ENCODE data around the gene INPP5A.
"Not testable (repeated sequence)": the region's sequence is repeated elsewhere in the genome, so short reads cannot be mapped to it uniquely, and the experiment has no call there.

INPP5A gene

GRCh38 chr10:132675031-132675740, 137.6 kb downstream of the INPP5A start:
- no peaks in the 10 kb centered on the region for H3K27me3 ChIP-seq (replicated peaks; ENCODE audit: control insufficient read depth, insufficient read depth, low read length)
- peaks cover 3% of the 10 kb centered on the region for H3K36me3 ChIP-seq (ENCODE audit: control insufficient read depth, insufficient read depth, low read length, severe bottlenecking)
- H3K9ac ChIP-seq (ENCODE audit: low read length) = no peak overlapping the region
- H3K9me3 ChIP-seq (ENCODE audit: control insufficient read depth, low read length) = no peaks in the 10 kb centered on the region
- H3K4me3 ChIP-seq (ENCODE audit: low read length) = no peak overlapping the region
- no peak for DNase-seq (ENCODE audit: low read depth)
- H3K4me1 ChIP-seq (ENCODE audit: control insufficient read depth, insufficient read depth, low read length) = no peaks in the 10 kb centered on the region

GRCh38 chr10:132676193-132676891, 138.8 kb downstream of the INPP5A start:
- H3K27me3 ChIP-seq (replicated peaks; ENCODE audit: control insufficient read depth, insufficient read depth, low read length) = no peaks in the 10 kb centered on the region
- no peaks in the 10 kb centered on the region for H3K9me3 ChIP-seq (ENCODE audit: control insufficient read depth, low read length)
- no peak for DNase-seq (ENCODE audit: low read depth)
- H3K4me1 ChIP-seq (ENCODE audit: control insufficient read depth, insufficient read depth, low read length) = no peaks in the 10 kb centered on the region
- peaks cover 3% of the 10 kb centered on the region for H3K36me3 ChIP-seq (ENCODE audit: control insufficient read depth, insufficient read depth, low read length, severe bottlenecking)
- no peak overlapping the region for H3K4me3 ChIP-seq (ENCODE audit: low read length)
- no peak overlapping the region for H3K9ac ChIP-seq (ENCODE audit: low read length)

DNA sequence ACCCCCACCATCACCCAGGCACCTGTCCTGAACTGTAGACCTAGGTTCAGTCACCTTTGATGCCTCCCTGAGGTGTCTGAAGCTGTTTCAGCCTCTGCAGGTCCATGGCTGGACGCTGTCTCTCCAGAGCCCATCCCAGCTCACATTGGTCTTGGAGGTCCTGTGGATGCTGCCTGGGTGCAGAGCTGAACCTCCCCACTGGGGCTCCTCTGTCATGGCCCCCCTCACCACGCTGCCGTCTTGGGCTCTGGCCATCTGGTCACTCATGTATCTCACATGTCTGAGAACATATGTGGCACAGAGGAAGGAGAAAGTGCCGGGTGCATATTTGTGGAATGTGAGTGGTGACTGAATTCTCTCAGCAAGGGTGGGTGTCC, 139.5 kb downstream of the INPP5A start:
- no peaks in the 10 kb centered on the region for H3K4me1 ChIP-seq (ENCODE audit: control insufficient read depth, insufficient read depth, low read length)
- DNase-seq (ENCODE audit: low read depth) = no peak
- H3K27me3 ChIP-seq (replicated peaks; ENCODE audit: control insufficient read depth, insufficient read depth, low read length) = no peaks in the 10 kb centered on the region
- H3K4me3 ChIP-seq (ENCODE audit: low read length) = no peak overlapping the region
- H3K9ac ChIP-seq (ENCODE audit: low read length) = no peak overlapping the region
- no peaks in the 10 kb centered on the region for H3K36me3 ChIP-seq (ENCODE audit: control insufficient read depth, insufficient read depth, low read length, severe bottlenecking)
- no peaks in the 10 kb centered on the region for H3K9me3 ChIP-seq (ENCODE audit: control insufficient read depth, low read length)

DNA sequence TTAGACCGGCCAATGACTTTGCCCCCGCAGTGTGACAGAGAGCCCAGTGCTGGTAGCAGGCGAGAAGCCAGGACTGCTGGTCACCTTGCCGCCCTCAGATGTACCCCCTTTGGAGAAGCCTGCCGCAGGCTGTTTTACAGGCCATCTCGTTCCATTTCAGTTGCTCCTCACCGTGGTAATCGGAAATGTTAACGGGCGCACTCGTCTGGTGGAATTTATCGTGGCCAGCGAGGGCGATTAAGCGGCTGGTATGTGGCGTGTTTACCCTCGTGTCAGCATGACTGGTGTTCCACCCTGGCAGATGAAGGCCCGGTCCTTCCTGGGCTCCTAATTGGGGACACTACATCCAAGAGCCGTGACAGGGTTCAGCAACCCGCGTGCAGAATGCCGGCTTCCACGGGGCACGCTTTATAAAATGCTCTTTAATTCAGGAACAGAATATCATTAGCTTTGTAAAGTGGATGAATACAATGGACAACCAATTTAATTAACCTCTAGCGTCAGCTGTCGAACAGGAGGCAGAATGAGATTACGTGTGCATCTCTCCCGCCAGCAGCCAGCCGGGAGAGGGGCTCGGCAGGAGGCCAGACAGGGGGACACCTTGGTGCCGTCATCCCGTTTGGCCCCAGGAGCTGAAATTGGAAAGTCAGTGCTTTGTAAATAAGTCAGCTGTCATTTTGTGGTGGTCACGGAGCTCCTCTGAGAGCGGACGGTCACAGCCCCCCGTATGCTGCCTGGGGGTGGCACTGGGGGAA, 140.1 kb downstream of the INPP5A start:
- Histone ChIP-seq H3K4me1 (ENCODE audit: control insufficient read depth, insufficient read depth, low read length) (no peaks in the 10 kb centered on the region), H3K9me3 (ENCODE audit: control insufficient read depth, low read length) (no peaks in the 10 kb centered on the region), H3K36me3 (ENCODE audit: control insufficient read depth, insufficient read depth, low read length, severe bottlenecking) (no peaks in the 10 kb centered on the region), H3K27me3 (replicated peaks; ENCODE audit: control insufficient read depth, insufficient read depth, low read length) (no peaks in the 10 kb centered on the region), H3K4me3 (ENCODE audit: low read length) (no peak overlapping the region), H3K9ac (ENCODE audit: low read length) (no peak overlapping the region)
- DNase-seq (ENCODE audit: low read depth) = no peak

DNA sequence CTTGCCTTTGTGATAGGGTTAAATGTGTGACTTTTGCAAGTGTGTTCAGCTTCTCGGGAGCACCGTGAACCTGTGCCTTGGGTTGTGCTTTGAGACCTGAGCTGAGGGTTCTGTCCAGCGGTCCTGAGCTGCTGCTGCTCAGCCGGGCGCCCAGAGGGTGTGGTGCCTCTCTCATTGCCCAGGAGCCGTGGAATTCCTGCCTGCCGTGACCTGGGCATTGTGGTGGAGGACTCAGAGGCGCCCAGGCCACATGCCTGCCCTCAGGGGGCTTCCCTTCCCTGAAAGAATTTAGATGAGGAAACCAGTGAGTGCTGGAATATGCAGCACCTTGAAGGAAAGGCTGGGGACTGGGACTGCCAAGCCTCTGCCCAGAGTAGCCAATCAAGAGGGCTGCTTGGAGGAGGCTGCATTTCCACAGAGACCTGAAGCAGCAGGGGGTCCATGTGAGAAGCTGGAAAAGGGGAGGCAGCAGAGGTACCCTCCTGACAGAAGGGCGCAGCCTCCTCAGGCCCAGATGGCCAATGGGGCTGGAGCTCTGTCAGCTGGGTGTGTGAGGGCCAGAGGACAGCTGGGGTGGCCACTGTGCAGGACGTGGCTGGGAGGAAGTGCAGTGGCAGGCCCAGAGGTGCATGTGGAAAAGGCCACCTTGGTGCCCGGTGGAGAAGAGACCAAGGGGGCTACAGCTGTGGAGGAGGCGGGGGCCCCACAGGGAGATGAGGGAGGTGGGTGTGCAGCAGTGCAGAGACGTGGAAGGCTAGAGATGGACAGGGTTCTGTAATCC, 141.0 kb downstream of the INPP5A start:
- Histone ChIP-seq H3K36me3 (ENCODE audit: control insufficient read depth, insufficient read depth, low read length, severe bottlenecking) (no peaks in the 10 kb centered on the region), H3K4me1 (ENCODE audit: control insufficient read depth, insufficient read depth, low read length) (no peaks in the 10 kb centered on the region), H3K4me3 (ENCODE audit: low read length) (no peak overlapping the region), H3K27me3 (replicated peaks; ENCODE audit: control insufficient read depth, insufficient read depth, low read length) (no peaks in the 10 kb centered on the region), H3K9me3 (ENCODE audit: control insufficient read depth, low read length) (no peaks in the 10 kb centered on the region), H3K9ac (ENCODE audit: low read length) (no peak overlapping the region)
- no peak for DNase-seq (ENCODE audit: low read depth)

DNA sequence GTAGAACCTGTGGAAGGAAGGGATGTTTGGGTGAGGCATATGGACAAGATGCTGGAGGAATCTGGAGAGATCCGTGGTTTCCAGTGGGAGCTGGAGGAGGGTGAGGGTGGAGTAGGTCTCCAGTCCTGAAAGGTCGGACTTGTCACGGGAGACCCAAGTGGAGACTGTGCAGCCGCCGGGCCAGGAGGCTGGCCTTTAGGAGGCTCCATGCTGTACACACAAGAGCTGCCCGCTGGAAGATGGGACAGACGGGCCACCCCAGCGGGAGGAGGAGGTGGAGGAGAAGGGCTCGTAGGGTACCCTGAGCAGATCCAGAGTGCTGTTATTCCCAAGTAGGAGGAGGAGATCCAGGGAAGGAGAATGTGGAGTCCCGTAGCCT, 141.6 kb downstream of the INPP5A start:
- Histone ChIP-seq H3K9me3 (ENCODE audit: control insufficient read depth, low read length) (no peaks in the 10 kb centered on the region), H3K4me3 (ENCODE audit: low read length) (no peak overlapping the region), H3K9ac (ENCODE audit: low read length) (no peak overlapping the region), H3K27me3 (replicated peaks; ENCODE audit: control insufficient read depth, insufficient read depth, low read length) (no peaks in the 10 kb centered on the region), H3K36me3 (ENCODE audit: control insufficient read depth, insufficient read depth, low read length, severe bottlenecking) (no peaks in the 10 kb centered on the region), H3K4me1 (ENCODE audit: control insufficient read depth, insufficient read depth, low read length) (peaks cover 2% of the 10 kb centered on the region)
- DNase-seq (ENCODE audit: low read depth) = no peak

DNA sequence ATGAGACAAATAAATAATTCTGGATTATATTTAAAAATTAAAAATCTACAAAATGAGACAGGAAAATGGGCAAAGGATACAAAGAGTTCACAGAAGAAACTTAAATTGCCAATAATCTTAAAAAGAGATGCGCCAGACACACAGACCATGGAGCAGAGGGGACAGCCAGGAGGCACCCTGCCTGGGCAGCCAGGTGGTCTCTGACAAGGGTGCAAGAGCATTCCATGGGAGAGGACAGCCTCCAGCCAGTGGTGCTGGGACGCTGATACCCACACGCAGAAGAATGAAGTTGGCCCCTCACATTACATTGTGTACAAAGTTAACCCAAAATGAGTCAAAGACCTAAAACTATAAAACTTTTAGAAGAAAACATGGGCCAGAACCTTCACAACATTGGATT, 142.1 kb downstream of the INPP5A start:
- no peak for DNase-seq (ENCODE audit: low read depth)
- H3K9ac ChIP-seq (ENCODE audit: low read length) = no peak overlapping the region
- peaks cover 6% of the 10 kb centered on the region for H3K4me1 ChIP-seq (ENCODE audit: control insufficient read depth, insufficient read depth, low read length)

GRCh38 chr10:132680741-132681140, 143.2 kb downstream of the INPP5A start:
- not testable (repeated sequence) for H3K27me3 ChIP-seq (replicated peaks; ENCODE audit: control insufficient read depth, insufficient read depth, low read length); DNase-seq (ENCODE audit: low read depth); H3K9me3 ChIP-seq (ENCODE audit: control insufficient read depth, low read length); H3K9ac ChIP-seq (ENCODE audit: low read length); H3K36me3 ChIP-seq (ENCODE audit: control insufficient read depth, insufficient read depth, low read length, severe bottlenecking); H3K4me3 ChIP-seq (ENCODE audit: low read length)
- H3K4me1 ChIP-seq (ENCODE audit: control insufficient read depth, insufficient read depth, low read length) = peaks cover 14% of the 10 kb centered on the region

More for the DNA sequence above, 142.1 kb downstream of the INPP5A start:
- Histone ChIP-seq H3K4me3 (ENCODE audit: low read length) (no peak overlapping the region), H3K9me3 (ENCODE audit: control insufficient read depth, low read length) (no peaks in the 10 kb centered on the region), H3K27me3 (replicated peaks; ENCODE audit: control insufficient read depth, insufficient read depth, low read length) (no peaks in the 10 kb centered on the region), H3K36me3 (ENCODE audit: control insufficient read depth, insufficient read depth, low read length, severe bottlenecking) (no peaks in the 10 kb centered on the region)

GRCh38 chr10:132681858-132682755, 144.5 kb downstream of the INPP5A start:
- DNase-seq (ENCODE audit: low read depth) = no peak
- H3K4me1 ChIP-seq (ENCODE audit: control insufficient read depth, insufficient read depth, low read length) = peaks cover 14% of the 10 kb centered on the region
- no peaks in the 10 kb centered on the region for H3K36me3 ChIP-seq (ENCODE audit: control insufficient read depth, insufficient read depth, low read length, severe bottlenecking)
- no peak overlapping the region for H3K4me3 ChIP-seq (ENCODE audit: low read length)
- no peak overlapping the region for H3K9ac ChIP-seq (ENCODE audit: low read length)
- no peaks in the 10 kb centered on the region for H3K9me3 ChIP-seq (ENCODE audit: control insufficient read depth, low read length)
- H3K27me3 ChIP-seq (replicated peaks; ENCODE audit: control insufficient read depth, insufficient read depth, low read length) = no peaks in the 10 kb centered on the region

DNA sequence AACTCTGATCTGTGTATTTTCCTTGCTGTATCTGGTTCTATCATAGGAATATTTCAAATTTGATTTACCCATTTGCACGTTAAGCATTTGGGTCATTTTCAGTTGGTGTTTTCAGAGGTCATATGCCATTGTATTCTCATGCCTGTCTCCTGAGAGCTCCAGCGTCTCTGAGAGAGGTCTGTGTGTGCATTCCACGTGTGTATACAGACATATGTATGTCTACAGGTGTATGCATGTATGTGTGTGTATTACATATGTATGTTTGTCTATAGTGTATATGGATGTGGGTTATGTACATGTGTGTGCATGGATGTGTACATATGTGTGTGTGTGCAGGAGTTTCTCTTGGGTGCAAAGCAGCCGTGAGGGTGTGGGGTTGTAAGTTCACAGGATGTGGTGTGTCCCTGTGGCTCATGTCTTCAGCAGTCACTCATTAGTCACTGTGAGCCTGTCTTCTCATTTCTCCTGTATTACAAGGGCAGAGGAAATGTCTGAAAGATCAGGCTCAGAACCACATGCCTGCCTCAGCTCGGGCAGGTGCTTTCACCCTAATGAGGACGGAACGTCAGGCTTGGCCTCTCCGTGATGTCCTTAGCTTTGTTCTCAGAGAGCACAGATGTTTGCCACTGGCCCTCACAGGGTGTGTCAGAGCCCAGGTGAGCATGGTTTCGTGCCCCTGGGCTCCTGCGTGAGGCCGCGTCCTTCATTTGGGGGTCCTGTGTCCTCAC, 146.7 kb downstream of the INPP5A start:
- H3K36me3 ChIP-seq (ENCODE audit: control insufficient read depth, insufficient read depth, low read length, severe bottlenecking) = no peaks in the 10 kb centered on the region
- peaks cover 14% of the 10 kb centered on the region for H3K4me1 ChIP-seq (ENCODE audit: control insufficient read depth, insufficient read depth, low read length)
- H3K9me3 ChIP-seq (ENCODE audit: control insufficient read depth, low read length) = no peaks in the 10 kb centered on the region
- H3K9ac ChIP-seq (ENCODE audit: low read length) = no peak overlapping the region
- no peaks in the 10 kb centered on the region for H3K27me3 ChIP-seq (replicated peaks; ENCODE audit: control insufficient read depth, insufficient read depth, low read length)
- H3K4me3 ChIP-seq (ENCODE audit: low read length) = no peak overlapping the region
- DNase-seq (ENCODE audit: low read depth) = no peak

All from adipocyte (in vitro differentiated cells).